ENCODE measurements around the gene ATP2A3. TPM values are rescaled to one million over a fixed set of nuclear protein-coding genes. Genes with fewer than 3 reads are reported as not detected.
"Not testable (repeated sequence)": the region's sequence is repeated elsewhere in the genome, so short reads cannot be mapped to it uniquely, and the experiment has no call there.

ATP2A3 gene
- total and polyA plus RNA-seq, 11 donors: 3.3 to 21.8 (median 7.0) TPM

DNA sequence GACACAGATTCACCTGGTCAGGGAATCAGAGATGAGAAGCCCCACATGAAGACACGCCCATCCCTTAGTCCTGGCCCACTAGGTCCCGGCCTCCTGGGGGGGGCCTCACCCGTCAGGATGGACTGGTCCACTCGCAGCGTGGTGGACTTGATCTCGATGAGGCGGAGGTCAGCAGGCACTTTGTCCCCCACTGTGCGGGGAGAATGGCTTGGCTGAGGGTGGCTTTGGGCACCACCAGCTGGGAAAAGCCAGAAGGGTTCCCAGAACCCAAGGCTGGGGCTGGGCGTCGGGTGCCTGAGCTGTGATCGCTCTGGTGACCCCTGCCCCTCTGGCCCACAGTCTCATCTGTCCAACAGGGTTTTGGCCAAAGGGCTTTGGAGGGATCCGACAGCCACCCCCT lies 13.7 kb downstream of the ATP2A3 start:
- Histone ChIP-seq H3K9me3 (no peaks in the 10 kb centered on the region), H3K4me1 (peaks cover 0 to 12% (median 7%) of the 10 kb centered on the region in 12 donors), H3K36me3 (peaks cover 0 to 30% (median 0%) of the 10 kb centered on the region in 9 donors), H3K4me3 (no peak overlapping the region), H3K27me3 (no peaks in the 10 kb centered on the region), H3K27ac (no peak overlapping the region)
- intact Hi-C loops (cut with DNase I): no loop called here
- DNase-seq (no peak), ATAC-seq (no peak)
- TF ChIP-seq, protein P1, sequence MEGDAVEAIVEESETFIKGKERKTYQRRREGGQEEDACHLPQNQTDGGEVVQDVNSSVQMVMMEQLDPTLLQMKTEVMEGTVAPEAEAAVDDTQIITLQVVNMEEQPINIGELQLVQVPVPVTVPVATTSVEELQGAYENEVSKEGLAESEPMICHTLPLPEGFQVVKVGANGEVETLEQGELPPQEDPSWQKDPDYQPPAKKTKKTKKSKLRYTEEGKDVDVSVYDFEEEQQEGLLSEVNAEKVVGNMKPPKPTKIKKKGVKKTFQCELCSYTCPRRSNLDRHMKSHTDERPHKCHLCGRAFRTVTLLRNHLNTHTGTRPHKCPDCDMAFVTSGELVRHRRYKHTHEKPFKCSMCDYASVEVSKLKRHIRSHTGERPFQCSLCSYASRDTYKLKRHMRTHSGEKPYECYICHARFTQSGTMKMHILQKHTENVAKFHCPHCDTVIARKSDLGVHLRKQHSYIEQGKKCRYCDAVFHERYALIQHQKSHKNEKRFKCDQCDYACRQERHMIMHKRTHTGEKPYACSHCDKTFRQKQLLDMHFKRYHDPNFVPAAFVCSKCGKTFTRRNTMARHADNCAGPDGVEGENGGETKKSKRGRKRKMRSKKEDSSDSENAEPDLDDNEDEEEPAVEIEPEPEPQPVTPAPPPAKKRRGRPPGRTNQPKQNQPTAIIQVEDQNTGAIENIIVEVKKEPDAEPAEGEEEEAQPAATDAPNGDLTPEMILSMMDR (IDR thresholded peaks at IDR 0.05): no peak
- no peak for TF ChIP-seq POLR2A (IDR thresholded peaks at IDR 0.05)
- 91 to 96% (median 94%) methylated on average over 9 to 12 of the region's 12 CpGs for WGBS, 4 donors

DNA sequence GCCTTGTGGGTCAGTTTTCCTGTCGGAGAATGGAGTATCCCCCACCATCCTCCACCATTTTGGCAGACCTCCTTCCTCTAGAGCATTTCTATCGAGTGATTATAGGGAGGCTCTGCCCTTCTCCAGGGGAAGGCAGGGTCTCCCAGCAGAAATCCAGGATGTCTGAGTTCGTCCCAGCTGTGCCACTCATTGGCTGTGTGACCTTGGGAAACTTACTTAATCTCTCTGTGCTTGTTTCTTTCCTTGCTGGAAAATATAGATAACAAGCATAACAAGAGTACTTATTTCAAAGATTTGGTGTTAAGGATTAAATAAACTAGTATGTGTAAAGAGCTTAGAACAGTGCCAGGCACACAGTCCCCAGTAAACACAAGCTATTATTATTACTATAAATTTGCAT lies 14.8 kb downstream of the ATP2A3 start:
- intact Hi-C loops (cut with DNase I): no loop called here
- no peak for TF ChIP-seq POLR2A (IDR thresholded peaks at IDR 0.05)
- TF ChIP-seq, protein P1 (IDR thresholded peaks at IDR 0.05): no peak
- no peak for DNase-seq
- H3K27ac ChIP-seq: no peak overlapping the region
- no peak overlapping the region for H3K4me3 ChIP-seq
- peaks cover 0 to 9% (median 1%) of the 10 kb centered on the region in 12 donors for H3K4me1 ChIP-seq
- no peak for ATAC-seq
- peaks cover 0 to 36% (median 0%) of the 10 kb centered on the region in 9 donors for H3K36me3 ChIP-seq
- no peaks in the 10 kb centered on the region for H3K9me3 ChIP-seq
- 83 to 87% (median 86%) methylated on average over 3 of the region's 3 CpGs for WGBS, 4 donors
- no peaks in the 10 kb centered on the region for H3K27me3 ChIP-seq

DNA sequence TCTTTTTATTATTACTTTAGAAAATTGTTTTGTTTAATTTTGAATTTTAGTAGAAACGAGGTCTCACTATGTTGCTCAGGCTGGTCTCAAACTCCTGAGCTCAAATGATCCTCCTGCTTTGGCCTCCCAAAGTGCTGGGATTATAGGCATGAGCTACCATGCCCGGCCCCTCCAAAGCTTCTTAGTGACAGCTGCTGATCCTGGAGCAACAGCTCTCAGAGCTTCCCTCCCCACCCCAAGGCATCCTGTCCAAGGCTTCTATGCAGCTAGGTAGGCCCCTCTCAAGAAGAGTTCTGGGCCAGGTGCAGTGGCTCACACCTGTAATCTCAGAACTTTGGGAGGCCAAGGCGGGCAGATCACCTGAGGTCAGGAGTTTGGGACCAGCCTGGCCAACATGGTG lies 15.7 kb downstream of the ATP2A3 start:
- H3K27ac ChIP-seq; ATAC-seq; H3K27me3 ChIP-seq; H3K9me3 ChIP-seq; intact Hi-C loops (cut with DNase I); H3K4me3 ChIP-seq; DNase-seq: not testable (repeated sequence)
- 93 to 97% (median 95%) methylated on average over 3 of the region's 3 CpGs for WGBS, 4 donors
- H3K36me3 ChIP-seq: peaks cover 0 to 42% (median 0%) of the 10 kb centered on the region in 9 donors
- peaks cover 0 to 17% (median 5%) of the 10 kb centered on the region in 12 donors for H3K4me1 ChIP-seq

DNA sequence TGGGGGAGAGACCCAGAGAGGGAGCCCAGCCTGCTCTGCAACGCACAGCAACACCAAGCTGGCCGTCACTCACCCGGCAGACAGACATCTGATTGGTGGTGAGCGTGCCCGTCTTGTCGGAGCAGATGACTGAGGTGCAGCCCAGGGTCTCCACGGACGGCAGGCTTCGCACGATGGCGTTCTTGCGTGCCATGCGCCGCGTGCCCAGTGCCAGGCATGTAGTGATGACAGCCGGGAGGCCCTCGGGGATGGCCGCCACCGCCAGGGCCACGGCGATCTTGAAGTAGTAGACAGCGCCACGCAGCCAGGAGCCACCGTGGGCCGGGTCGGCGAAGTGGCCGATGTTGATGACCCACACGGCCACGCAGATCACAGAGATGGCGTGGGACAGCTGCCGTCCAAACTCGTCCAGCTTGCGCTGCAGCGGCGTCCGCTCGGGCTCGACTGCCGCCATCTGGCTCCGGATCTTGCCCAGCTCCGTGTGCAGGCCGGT lies 16.9 kb downstream of the ATP2A3 start:
- ATAC-seq (no peak), DNase-seq (no peak)
- Histone ChIP-seq H3K4me1 (peaks cover 0 to 21% (median 5%) of the 10 kb centered on the region in 12 donors), H3K4me3 (no peak overlapping the region), H3K27me3 (no peaks in the 10 kb centered on the region), H3K9me3 (no peaks in the 10 kb centered on the region), H3K27ac (no peak overlapping the region), H3K36me3 (peaks cover 0 to 45% (median 0%) of the 10 kb centered on the region in 9 donors)
- WGBS, 4 donors: 94 to 97% (median 97%) methylated on average over 23 to 43 of the region's 43 CpGs
- intact Hi-C loops (cut with DNase I): no loop called here
- no peak for TF ChIP-seq POLR2A (IDR thresholded peaks at IDR 0.05)
- TF ChIP-seq, protein P1 (IDR thresholded peaks at IDR 0.05): no peak

DNA sequence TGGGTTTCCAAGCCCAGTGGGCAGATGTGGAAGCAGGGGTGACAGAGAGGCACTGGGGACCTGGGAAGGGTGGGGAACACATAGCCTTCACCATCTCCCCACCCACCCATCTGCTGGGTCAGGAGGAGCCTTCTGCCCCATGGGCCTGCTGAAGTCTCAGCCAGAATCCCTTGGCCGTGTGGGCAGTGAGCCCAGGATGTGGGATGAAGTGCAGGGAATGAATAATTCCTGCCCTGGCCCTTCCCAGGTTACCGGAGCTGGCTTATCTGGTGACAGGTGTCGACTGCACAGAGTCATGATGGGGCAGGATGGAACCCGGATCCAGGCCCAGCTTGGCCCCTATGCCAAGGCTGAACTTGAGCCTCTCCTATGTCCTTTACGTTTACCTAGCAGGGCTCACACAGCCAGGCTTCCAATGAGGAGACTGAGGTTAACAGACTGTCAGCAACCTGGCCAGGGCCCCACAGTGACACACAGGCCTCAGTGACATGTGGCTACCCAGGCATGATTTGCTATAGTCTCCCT lies 17.5 kb downstream of the ATP2A3 start:
- 45 to 72% (median 67%) methylated on average over 3 to 5 of the region's 5 CpGs for WGBS, 4 donors
- H3K27ac ChIP-seq: no peak overlapping the region
- intact Hi-C loops (cut with DNase I): no loop called here
- no peak for DNase-seq
- H3K27me3 ChIP-seq: no peaks in the 10 kb centered on the region
- no peaks in the 10 kb centered on the region for H3K9me3 ChIP-seq
- TF ChIP-seq, protein P1 (IDR thresholded peaks at IDR 0.05): no peak
- no peak for TF ChIP-seq POLR2A (IDR thresholded peaks at IDR 0.05)
- H3K4me1 ChIP-seq: peaks cover 0 to 21% (median 5%) of the 10 kb centered on the region in 12 donors
- ATAC-seq: no peak
- no peak overlapping the region for H3K4me3 ChIP-seq
- peaks cover 0 to 51% (median 0%) of the 10 kb centered on the region in 9 donors for H3K36me3 ChIP-seq

Data from heart left ventricle (tissue), 16 donors.